GM19455 (cell line): ENCODE measurements around the gene SMAD4.

Experiments
- ATAC-seq: cut with Tn5 transposase; IDR thresholded peaks from one replicate; pipeline ENCODE4 v1.9.1; 2021; ENCODE audit not compliant: unreplicated experiment

Gene SMAD4

GRCh38 chr18:51020536-51020935 lies 9.5 kb upstream of the SMAD4 start:
- no peak for ATAC-seq

- no peak for ATAC-seq
Observed at GRCh38 chr18:51021226-51021965, 8.6 kb upstream of the SMAD4 start.

GRCh38 chr18:51025512-51025911 lies 4.5 kb upstream of the SMAD4 start:
- ATAC-seq: no peak

- no peak for ATAC-seq
Observed at GRCh38 chr18:51028201-51028805, 1.7 kb upstream of the SMAD4 start.

- ATAC-seq: no peak
Observed at GRCh38 chr18:51029378-51029693, 677 bp upstream of the SMAD4 start.

GRCh38 chr18:51030537-51031258 lies 685 bp downstream of the SMAD4 start:
- peak; percentile 65 for ATAC-seq

GRCh38 chr18:51032193-51032592 lies 2.2 kb downstream of the SMAD4 start:
- no peak for ATAC-seq

- ATAC-seq: no peak
Observed at GRCh38 chr18:51037230-51037629, 7.2 kb downstream of the SMAD4 start.

- ATAC-seq: no peak
Observed at GRCh38 chr18:51038110-51038509, 8.1 kb downstream of the SMAD4 start.

GRCh38 chr18:51039138-51040112 lies 9.4 kb downstream of the SMAD4 start:
- no peak for ATAC-seq

- ATAC-seq: no peak
Observed at GRCh38 chr18:51041677-51042352, 11.8 kb downstream of the SMAD4 start.

- no peak for ATAC-seq
Observed at GRCh38 chr18:51044928-51045585, 15.0 kb downstream of the SMAD4 start.

- no peak for ATAC-seq
Observed at GRCh38 chr18:51048190-51048589, 18.2 kb downstream of the SMAD4 start.

GRCh38 chr18:51049137-51049536 lies 19.1 kb downstream of the SMAD4 start:
- ATAC-seq: no peak

GRCh38 chr18:51051105-51051712 lies 21.2 kb downstream of the SMAD4 start:
- peak; percentile 74 for ATAC-seq

- ATAC-seq: peak; percentile 62
Observed at GRCh38 chr18:51053814-51054213, 23.8 kb downstream of the SMAD4 start.

GRCh38 chr18:51054764-51055163 lies 24.8 kb downstream of the SMAD4 start:
- ATAC-seq: no peak

GRCh38 chr18:51059969-51060368 lies 30.0 kb downstream of the SMAD4 start:
- ATAC-seq: no peak

GRCh38 chr18:51064256-51064655 lies 34.2 kb downstream of the SMAD4 start:
- ATAC-seq: no peak

- ATAC-seq: no peak
Observed at GRCh38 chr18:51066273-51066672, 36.3 kb downstream of the SMAD4 start.
